GM12878 (cell line): ENCODE results near the gene ZNF581. TPM values are rescaled to one million over a fixed set of nuclear protein-coding genes. Genes with fewer than 3 reads are reported as not detected.

Source experiments
- BCL3 ChIP-seq: IDR thresholded peaks from 2 replicates; pipeline ENCODE4 v1.6.1; 2011; ENCODE audit warnings: borderline replicate concordance, low read depth, mild to moderate bottlenecking, moderate library complexity, low read length; ENCODE audit not compliant: insufficient read depth, poor library complexity, severe bottlenecking
- BMI1 ChIP-seq: fragments of 450-650 bp; IDR thresholded peaks from 2 replicates; pipeline ENCODE4 v1.6.1; 2016; ENCODE audit warnings: mild to moderate bottlenecking, moderate library complexity, borderline replicate concordance
- BRCA1 ChIP-seq: IDR thresholded peaks from 2 replicates; pipeline ENCODE4 v1.6.1; 2011; ENCODE audit warnings: low read depth, low read length, improper control_type of control experiment
- CBFB ChIP-seq: IDR thresholded peaks from 2 replicates; pipeline ENCODE4 v1.6.1; 2016; ENCODE audit warnings: antibody characterized with exemption, low read depth
- CTCF ChIP-seq, 3 experiments: IDR thresholded peaks in 2 of 3; conservative IDR thresholded peaks in 1 of 3; 2 replicates each; pipeline ENCODE4 v1.5.1; 2011; ENCODE audit warnings: low read depth in 3 of 3, low read length in 3 of 3, mild to moderate bottlenecking in 3 of 3, control low read depth in 2 of 3, moderate library complexity in 2 of 3, inconsistent platforms in 1 of 3, mixed read lengths in 1 of 3; ENCODE audit not compliant: control insufficient read depth in 2 of 3, insufficient read depth in 1 of 3; ENCODE audit errors: extremely low read depth in 1 of 3
- EGR1 ChIP-seq, 2 experiments: IDR thresholded peaks; 1 replicate in 1 of 2; 2 replicates in 1 of 2; pipeline ENCODE4 v1.6.1; 2011 to 2012; ENCODE audit warnings: low read depth in 2 of 2, low read length in 2 of 2, borderline replicate concordance in 1 of 2, mild to moderate bottlenecking in 1 of 2, moderate library complexity in 1 of 2
- ESRRA ChIP-seq: IDR thresholded peaks from 2 replicates; pipeline ENCODE4 v1.6.1; 2012; ENCODE audit warnings: mild to moderate bottlenecking, low read length, improper control_type of control experiment
- ETV6 ChIP-seq, 2 experiments: fragments of 450-650 bp in 1 of 2; IDR thresholded peaks in 1 of 2; conservative IDR thresholded peaks in 1 of 2; 2 replicates each; pipeline ENCODE4 v1.6.1; 2014; ENCODE audit warnings: antibody characterized with exemption in 1 of 2, borderline replicate concordance in 1 of 2, low read depth in 1 of 2, mild to moderate bottlenecking in 1 of 2, moderate library complexity in 1 of 2
- EZH2 ChIP-seq: IDR thresholded peaks from 2 replicates; pipeline ENCODE4 v1.6.1; 2012; ENCODE audit warnings: low read depth, mild to moderate bottlenecking, control low read depth, inconsistent platforms, low read length, borderline replicate concordance; ENCODE audit not compliant: control insufficient read depth
- KLF5 ChIP-seq: fragments of 450-650 bp; IDR thresholded peaks from 2 replicates; pipeline ENCODE4 v1.6.1; 2014; ENCODE audit warnings: mild to moderate bottlenecking; ENCODE audit not compliant: partially characterized antibody
- NFYA ChIP-seq: IDR thresholded peaks from 2 replicates; pipeline ENCODE4 v1.6.1; 2011; ENCODE audit warnings: low read depth, mild to moderate bottlenecking, low read length, improper control_type of control experiment, borderline replicate concordance
- NR2C1 ChIP-seq: fragments of 450-650 bp; IDR thresholded peaks from 2 replicates; pipeline ENCODE4 v1.6.1; 2017; ENCODE audit warnings: antibody characterized with exemption, mild to moderate bottlenecking, moderate library complexity
- POLR2AphosphoS5 ChIP-seq: IDR thresholded peaks from 2 replicates; pipeline ENCODE4 v1.6.1; 2011; ENCODE audit warnings: mild to moderate bottlenecking, low read length, inconsistent platforms
- RB1 ChIP-seq: fragments of 450-650 bp; formaldehyde crosslinking; IDR thresholded peaks from 2 replicates; pipeline ENCODE4 v1.6.1; 2017; ENCODE audit warnings: mild to moderate bottlenecking, borderline replicate concordance
- SREBF2 ChIP-seq: IDR thresholded peaks from 2 replicates; pipeline ENCODE4 v1.6.1; 2012; ENCODE audit warnings: mild to moderate bottlenecking, low read length
- TAF1 ChIP-seq: IDR thresholded peaks from 2 replicates; pipeline ENCODE4 v1.6.1; 2011; ENCODE audit warnings: mild to moderate bottlenecking, low read depth, low read length, borderline replicate concordance
- ZNF217 ChIP-seq: fragments of 450-650 bp; IDR thresholded peaks from 2 replicates; pipeline ENCODE4 v1.6.1; 2017; ENCODE audit warnings: antibody characterized with exemption, mild to moderate bottlenecking
- ZSCAN29 ChIP-seq: fragments of 450-650 bp; IDR thresholded peaks from 2 replicates; pipeline ENCODE4 v1.6.1; 2017; ENCODE audit warnings: mild to moderate bottlenecking, moderate library complexity
- polyA plus RNA-seq, 11 experiments: library from polyadenylated mRNA; depleted of rRNA in 4 of 11; unstranded in 6 of 11; stranded (reverse) in 5 of 11; fragments of >200 nt; fragmentation: Nextera tagmentation in 4 of 11; fragmentation: Illumina TruSeq in 1 of 11; extraction: Ambion mirVana in 4 of 11; extraction: Trizol in 1 of 11; gene quantifications; 1 replicate in 1 of 11; 2 replicates in 10 of 11; pipeline versions ENCODE4 v1.2.1 to v1.2.3, GENCODE V29; 2011 to 2016; ENCODE audit warnings: inconsistent platforms in 2 of 11, missing spikeins in 2 of 11, low read depth in 1 of 11
- total RNA-seq, 4 experiments: library from RNA; depleted of rRNA in 3 of 4; stranded (reverse); fragments of >200 nt in 3 of 4; fragmentation: Illumina TruSeq in 1 of 4; extraction: Trizol in 1 of 4; gene quantifications; 2 replicates each; pipeline versions ENCODE4 v1.2.1 to v1.2.3, GENCODE V29; 2013 to 2021

The ZNF581 gene
- total and polyA plus RNA-seq, 10 of the 15 experiments (the other 5 are each of a cell fraction or from before 2014, with no cell fraction given), result 4.7 to 45.4 (median 22.2) TPM

- TF ChIP-seq ZSCAN29 (peak; percentile 73; the same call in 1 of the 2 replicates), BRCA1 (0 out of 2 replicates have a peak, but pooled peaks have one; percentile 19), EZH2 (no peak), POLR2AphosphoS5 (peak; percentile 71; the same call in 1 of the 2 replicates), CBFB (peak; percentile 48; the same call in 1 of the 2 replicates), RB1 (peak; percentile 84; the same call in 1 of the 2 replicates), BMI1 (peak; percentile 79; the same call in 1 of the 2 replicates), ZNF217 (peak; percentile 83), TAF1 (peak; percentile 54; the same call in 1 of the 2 replicates), CTCF (IDR thresholded peaks at IDR 0.05 in 2 of 3, conservative IDR thresholded peaks at IDR 0.05 in 1 of 3; ENCODE audit: control insufficient read depth in 2 of 3, extremely low read depth in 1 of 3, insufficient read depth in 1 of 3, low read depth in 3 of 3, low read length in 3 of 3) (no peak), NFYA (no peak), EGR1 (IDR thresholded peaks at IDR 0.05; ENCODE audit: borderline replicate concordance in 1 of 2, low read depth in 2 of 2, low read length in 2 of 2) (0 out of 3 replicates have a peak, but pooled peaks of 1 of the 2 experiments have one; percentile 17), SREBF2 (peak; percentile 63; the same call in 1 of the 2 replicates), BCL3 (peak; percentile 86), KLF5 (peak; percentile 70), NR2C1 (peak; percentile 88), ESRRA (0 out of 2 replicates have a peak, but pooled peaks have one; percentile 20), ETV6 (conservative IDR thresholded peaks at IDR 0.05 in 1 of 2, IDR thresholded peaks at IDR 0.05 in 1 of 2; ENCODE audit: borderline replicate concordance in 1 of 2, low read depth in 1 of 2) (peak in 1 of 2 experiments; percentile 86; a peak in 2 of 4 replicates)
Measured at GRCh38 chr19:55674841-55675660, 31.6 kb downstream of the ZNF581 start, which contains the start of gene EPN1 (continued).
